ENCODE measurements around the gene JARID2.

- TF ChIP-seq EZH2 (IDR thresholded peaks at IDR 0.05) (no peak), POLR2AphosphoS5 (IDR thresholded peaks at IDR 0.05; ENCODE audit: borderline replicate concordance, low read depth, low read length) (no peak)
Observed at GRCh38 chr6:15528870-15529269, 283.0 kb downstream of the JARID2 start.
